Mesendoderm (in vitro differentiated cells): ENCODE data around the gene MAP3K13.

ENCODE experiments used
- DNase-seq: peaks from one replicate; pipeline ENCODE4 v3.0.0; 2013
- H2AK5ac ChIP-seq: 2 replicates; pipeline ENCODE4 v1.6.1; 2013; ENCODE audit warnings: low read length, inconsistent platforms
- H2BK120ac ChIP-seq: 2 replicates; pipeline ENCODE4 v1.6.1; 2013; ENCODE audit warnings: low read depth, mild to moderate bottlenecking, low read length, moderate library complexity, mixed read lengths
- H2BK15ac ChIP-seq: replicated peaks from 2 replicates; pipeline ENCODE4 v1.6.1; 2013; ENCODE audit warnings: low read depth, mild to moderate bottlenecking, moderate library complexity
- H2BK5ac ChIP-seq: 2 replicates; pipeline ENCODE4 v1.6.1; 2013; ENCODE audit warnings: low read length, inconsistent platforms
- H3K18ac ChIP-seq: 2 replicates; pipeline ENCODE4 v1.6.1; 2013; ENCODE audit warnings: mild to moderate bottlenecking, low read length, mixed read lengths
- H3K23ac ChIP-seq: one replicate; pipeline ENCODE4 v1.6.1; 2013; ENCODE audit warnings: low read length
- H3K27ac ChIP-seq: 2 replicates; pipeline ENCODE4 v1.5.1; 2013; ENCODE audit warnings: low read depth, mild to moderate bottlenecking, inconsistent platforms, low read length, moderate library complexity
- H3K27me3 ChIP-seq: 2 replicates; pipeline ENCODE4 v1.6.1; 2013; ENCODE audit warnings: low read length, control low read depth, mild to moderate bottlenecking, inconsistent platforms; ENCODE audit not compliant: insufficient read depth, poor library complexity
- H3K36me3 ChIP-seq: 2 replicates; pipeline ENCODE4 v1.6.1; 2013; ENCODE audit warnings: low read length, inconsistent platforms; ENCODE audit not compliant: control insufficient read depth, insufficient read depth
- H3K4ac ChIP-seq: one replicate; pipeline ENCODE4 v1.6.1; 2013; ENCODE audit warnings: low read depth, mild to moderate bottlenecking, low read length, moderate library complexity
- H3K4me1 ChIP-seq: 2 replicates; pipeline ENCODE4 v1.6.1; 2013; ENCODE audit warnings: low read depth, low read length, inconsistent platforms; ENCODE audit not compliant: control insufficient read depth
- H3K4me2 ChIP-seq: 2 replicates; pipeline ENCODE4 v1.6.1; 2013; ENCODE audit warnings: low read length
- H3K4me3 ChIP-seq: 2 replicates; pipeline ENCODE4 v1.5.1; 2013; ENCODE audit warnings: mild to moderate bottlenecking, low read length
- H3K56ac ChIP-seq: one replicate; pipeline ENCODE4 v1.6.1; 2013; ENCODE audit warnings: low read length
- H3K79me1 ChIP-seq: 2 replicates; pipeline ENCODE4 v1.6.1; 2013; ENCODE audit warnings: low read length, inconsistent platforms
- H3K79me2 ChIP-seq: 2 replicates; pipeline ENCODE4 v1.6.1; 2013; ENCODE audit warnings: mild to moderate bottlenecking, low read length; ENCODE audit not compliant: control insufficient read depth, insufficient read depth
- H3K9ac ChIP-seq: 2 replicates; pipeline ENCODE4 v1.6.1; 2013; ENCODE audit warnings: low read length, inconsistent platforms
- H4K5ac ChIP-seq: one replicate; pipeline ENCODE4 v1.6.1; 2013; ENCODE audit warnings: low read length
- H4K8ac ChIP-seq: one replicate; pipeline ENCODE4 v1.6.1; 2013; ENCODE audit warnings: low read depth, mild to moderate bottlenecking, control low read depth, low read length, moderate library complexity
- WGBS: extraction: QIAGEN DNeasy Blood & Tissue Kit; methylation state at CpG from one replicate; pipeline ENCODE4 v1.1.7; 2013; ENCODE audit warnings: low lambda C conversion rate, missing lambda C conversion rate; ENCODE audit not compliant: insufficient coverage; ENCODE audit errors: extremely low coverage; 5-methylcytosine and 5-hydroxymethylcytosine counted together

Gene MAP3K13

GRCh38 chr3:185479373-185479945 lies 116.5 kb downstream of the MAP3K13 start:
- no CpG with 5 or more reads among the region's 2 CpGs for WGBS
- Histone ChIP-seq H3K4ac (no peak overlapping the region), H4K8ac (no peak overlapping the region), H3K18ac (no peak overlapping the region), H3K27me3 (peaks cover 2% of the 10 kb centered on the region), H2BK5ac (no peak overlapping the region), H3K79me2 (no peaks in the 10 kb centered on the region), H3K36me3 (no peaks in the 10 kb centered on the region), H3K23ac (no peak overlapping the region), H2BK120ac (no peak overlapping the region), H2AK5ac (no peak overlapping the region), H3K79me1 (no peaks in the 10 kb centered on the region), H4K5ac (no peak overlapping the region), H3K4me1 (no peaks in the 10 kb centered on the region), H3K9ac (no peak overlapping the region), H3K4me3 (no peak overlapping the region), H3K4me2 (no peak overlapping the region), H3K27ac (no peak overlapping the region), H3K56ac (no peak overlapping the region), H2BK15ac (no peak overlapping the region)
- no peak for DNase-seq

- no peak overlapping the region for H4K8ac ChIP-seq
- no peaks in the 10 kb centered on the region for H3K79me2 ChIP-seq
- H3K79me1 ChIP-seq: no peaks in the 10 kb centered on the region
- H3K36me3 ChIP-seq: no peaks in the 10 kb centered on the region
- no peak overlapping the region for H3K4me3 ChIP-seq
- H3K27ac ChIP-seq: no peak overlapping the region
- H2AK5ac ChIP-seq: no peak overlapping the region
- no peak overlapping the region for H3K4ac ChIP-seq
- no peak overlapping the region for H3K18ac ChIP-seq
- H3K4me2 ChIP-seq: no peak overlapping the region
- no peak overlapping the region for H3K56ac ChIP-seq
- no peak for DNase-seq
- H3K4me1 ChIP-seq: no peaks in the 10 kb centered on the region
- no peaks in the 10 kb centered on the region for H3K27me3 ChIP-seq
- H3K23ac ChIP-seq: no peak overlapping the region
- no peak overlapping the region for H2BK5ac ChIP-seq
- H4K5ac ChIP-seq: no peak overlapping the region
- H2BK120ac ChIP-seq: no peak overlapping the region
- WGBS: no CpG with 5 or more reads among the region's 3 CpGs
- H2BK15ac ChIP-seq: no peak overlapping the region
- no peak overlapping the region for H3K9ac ChIP-seq
Measured at GRCh38 chr3:185484296-185484695, 121.4 kb downstream of the MAP3K13 start.

DNA sequence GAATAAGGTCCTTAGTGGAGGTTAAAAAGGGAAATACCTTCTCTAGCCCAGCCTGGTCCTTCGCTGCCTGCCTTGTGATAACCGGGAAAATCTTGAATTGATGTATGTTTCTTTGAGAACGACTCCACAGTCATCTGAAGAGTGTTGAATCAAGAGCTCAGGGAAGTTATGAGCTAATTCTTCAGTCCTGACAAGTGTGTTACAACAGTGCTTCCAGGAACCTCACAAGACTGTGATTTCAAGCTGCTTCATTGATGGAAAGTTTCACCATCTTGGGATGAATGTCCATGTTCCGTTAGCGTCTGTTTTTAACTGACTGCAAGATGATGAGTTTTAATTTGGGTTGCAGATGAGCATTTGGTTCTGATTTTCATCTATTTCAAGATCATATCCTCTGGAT lies 123.5 kb downstream of the MAP3K13 start:
- H3K4me3 ChIP-seq: no peak overlapping the region
- H3K9ac ChIP-seq: no peak overlapping the region
- no peaks in the 10 kb centered on the region for H3K79me1 ChIP-seq
- no peak overlapping the region for H4K8ac ChIP-seq
- no peak overlapping the region for H3K4me2 ChIP-seq
- H3K56ac ChIP-seq: no peak overlapping the region
- no peak overlapping the region for H3K23ac ChIP-seq
- no peaks in the 10 kb centered on the region for H3K79me2 ChIP-seq
- H3K36me3 ChIP-seq: peaks cover 3% of the 10 kb centered on the region
- no peak overlapping the region for H4K5ac ChIP-seq
- no peak overlapping the region for H3K18ac ChIP-seq
- no peak overlapping the region for H2BK120ac ChIP-seq
- no CpG with 5 or more reads among the region's 5 CpGs for WGBS
- DNase-seq: no peak
- no peak overlapping the region for H2AK5ac ChIP-seq
- no peaks in the 10 kb centered on the region for H3K4me1 ChIP-seq
- H3K4ac ChIP-seq: no peak overlapping the region
- no peaks in the 10 kb centered on the region for H3K27me3 ChIP-seq
- H3K27ac ChIP-seq: no peak overlapping the region
- no peak overlapping the region for H2BK5ac ChIP-seq
- no peak overlapping the region for H2BK15ac ChIP-seq

DNA sequence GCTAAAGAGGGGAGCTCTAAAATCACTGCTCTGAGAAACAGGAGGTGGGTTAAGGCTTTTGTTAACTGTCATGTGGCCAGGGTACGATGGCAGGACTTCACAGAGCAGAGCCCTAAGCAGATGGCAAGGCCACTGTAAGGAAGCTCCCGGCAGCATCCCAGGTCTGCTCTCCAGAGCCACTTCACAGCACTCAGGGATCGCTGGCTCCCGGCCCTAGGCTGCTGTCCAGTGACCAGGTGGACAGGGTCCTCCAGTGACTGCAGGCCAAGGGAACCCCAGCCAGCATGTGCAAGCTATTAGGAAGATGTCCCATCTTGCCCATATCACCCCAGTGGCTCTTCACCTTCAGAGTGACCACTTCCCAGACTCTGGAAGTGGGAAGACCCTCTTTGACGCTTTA lies 125.5 kb downstream of the MAP3K13 start:
- Histone ChIP-seq H3K9ac (no peak overlapping the region), H3K79me2 (no peaks in the 10 kb centered on the region), H3K56ac (no peak overlapping the region), H2BK120ac (no peak overlapping the region), H4K8ac (no peak overlapping the region), H3K79me1 (no peaks in the 10 kb centered on the region), H3K27ac (no peak overlapping the region), H4K5ac (no peak overlapping the region), H3K27me3 (no peaks in the 10 kb centered on the region), H3K23ac (no peak overlapping the region), H3K4me3 (no peak overlapping the region), H2BK15ac (no peak overlapping the region), H3K36me3 (peaks cover 3% of the 10 kb centered on the region), H3K4me2 (no peak overlapping the region), H3K4me1 (no peaks in the 10 kb centered on the region), H2BK5ac (no peak overlapping the region), H2AK5ac (no peak overlapping the region), H3K18ac (no peak overlapping the region), H3K4ac (no peak overlapping the region)
- WGBS: no CpG with 5 or more reads among the region's 5 CpGs
- no peak for DNase-seq

DNA sequence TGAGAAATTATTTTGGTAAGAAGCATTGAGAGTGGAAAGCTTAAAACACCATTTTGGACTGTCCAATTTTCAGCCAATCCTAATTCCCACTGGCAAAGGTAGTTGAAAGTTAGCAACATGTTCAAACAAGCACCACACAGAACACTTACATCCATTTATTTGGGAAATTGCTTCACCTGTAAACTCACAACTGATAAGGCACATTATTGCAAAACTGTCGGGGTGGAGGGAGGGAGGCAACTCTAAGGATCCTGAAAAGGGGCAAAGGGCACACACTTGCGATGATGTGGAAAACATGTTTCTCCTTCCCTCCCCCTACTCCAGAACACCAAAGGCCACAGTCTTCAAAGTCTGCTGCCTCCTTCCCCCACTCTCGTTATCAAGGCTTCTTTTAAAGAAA lies 126.5 kb downstream of the MAP3K13 start:
- Histone ChIP-seq H4K8ac (no peak overlapping the region), H2AK5ac (no peak overlapping the region), H3K27me3 (no peaks in the 10 kb centered on the region), H3K4ac (no peak overlapping the region), H3K4me1 (no peaks in the 10 kb centered on the region), H3K79me1 (no peaks in the 10 kb centered on the region), H4K5ac (no peak overlapping the region), H2BK5ac (no peak overlapping the region), H3K36me3 (peaks cover 3% of the 10 kb centered on the region), H3K27ac (no peak overlapping the region), H3K4me2 (no peak overlapping the region), H3K4me3 (no peak overlapping the region), H3K23ac (no peak overlapping the region), H2BK120ac (no peak overlapping the region), H3K56ac (no peak overlapping the region), H3K79me2 (no peaks in the 10 kb centered on the region), H2BK15ac (no peak overlapping the region), H3K9ac (no peak overlapping the region), H3K18ac (no peak overlapping the region)
- no CpG with 5 or more reads among the region's 3 CpGs for WGBS
- DNase-seq: no peak

GRCh38 chr3:185490241-185490640 lies 127.3 kb downstream of the MAP3K13 start:
- Histone ChIP-seq H3K23ac (no peak overlapping the region), H3K4ac (no peak overlapping the region), H3K56ac (no peak overlapping the region), H3K4me3 (no peak overlapping the region), H2BK15ac (no peak overlapping the region), H3K27me3 (no peaks in the 10 kb centered on the region), H3K36me3 (peaks cover 6% of the 10 kb centered on the region), H2BK120ac (no peak overlapping the region), H4K8ac (no peak overlapping the region), H2BK5ac (no peak overlapping the region), H3K4me1 (no peaks in the 10 kb centered on the region), H3K18ac (no peak overlapping the region), H3K79me1 (no peaks in the 10 kb centered on the region), H2AK5ac (no peak overlapping the region), H3K79me2 (no peaks in the 10 kb centered on the region), H4K5ac (no peak overlapping the region), H3K4me2 (no peak overlapping the region), H3K9ac (no peak overlapping the region), H3K27ac (no peak overlapping the region)
- WGBS: no CpG with 5 or more reads among the region's 4 CpGs
- DNase-seq: no peak
